NCI-H2107 treated with DMSO at 0.1 percent for 48 hours (cell line): ENCODE data around the gene MEA1.

ENCODE experiments used
- DNase-seq: peaks from one replicate; lab custom pipeline; 2025; ENCODE audit not compliant: unreplicated experiment; lab: John Stamatoyannopoulos, UW

The MEA1 gene

DNA sequence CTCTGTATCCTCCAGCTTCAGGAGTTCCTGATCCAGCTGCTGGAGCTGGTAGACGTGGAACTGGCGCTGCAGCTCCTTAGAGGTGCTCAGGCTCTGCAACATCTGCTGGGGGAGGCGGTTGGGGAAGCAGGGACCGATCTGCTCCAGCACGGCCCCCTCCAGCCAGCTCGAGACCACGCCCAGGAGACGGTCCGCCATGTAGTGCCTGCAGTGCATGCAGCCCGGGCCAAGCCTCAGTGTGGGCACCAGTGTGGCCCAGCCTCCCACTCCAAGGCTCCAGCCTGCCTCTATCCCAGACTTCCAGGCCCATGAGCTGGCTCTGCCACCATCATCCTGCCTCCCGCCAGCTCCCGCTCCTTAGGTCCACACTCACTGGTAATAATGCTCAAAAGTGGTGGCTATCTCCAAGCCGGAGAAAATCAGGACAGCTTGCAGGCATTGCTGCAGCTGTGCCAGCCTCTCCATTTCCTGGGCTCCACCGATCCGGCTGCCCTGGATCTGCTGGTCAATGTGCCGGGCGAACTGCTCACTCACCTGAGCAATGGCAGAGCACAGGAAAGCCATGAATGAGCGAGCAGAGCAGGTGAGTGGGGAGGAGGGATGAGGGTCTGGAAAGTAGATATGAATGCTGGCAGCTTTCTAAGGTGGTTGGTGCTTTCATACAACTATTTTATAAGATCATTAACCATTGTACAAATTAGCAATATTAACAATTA, 27.0 kb upstream of the MEA1 start:
- DNase-seq: no peak

DNA sequence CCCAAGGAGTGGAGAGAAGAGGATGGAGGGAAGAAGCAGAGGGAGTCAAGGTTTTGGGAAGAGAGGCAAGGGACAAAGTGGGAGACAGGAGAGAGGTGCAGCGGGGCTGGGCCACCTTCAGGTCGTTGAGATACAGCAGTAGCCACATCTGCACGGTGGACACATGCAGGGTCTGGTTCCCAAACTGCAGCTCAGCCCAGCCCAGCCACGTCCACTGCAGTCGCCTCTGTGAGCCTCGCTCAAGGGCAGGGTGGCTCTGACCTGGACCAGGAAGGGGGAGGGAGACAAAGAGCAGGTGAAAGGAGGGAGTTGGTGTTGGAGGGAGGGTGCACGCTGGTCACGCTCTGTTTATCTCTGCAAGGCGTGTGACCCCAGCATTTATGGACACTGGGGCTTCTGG, 25.0 kb upstream of the MEA1 start:
- DNase-seq: no peak

DNA sequence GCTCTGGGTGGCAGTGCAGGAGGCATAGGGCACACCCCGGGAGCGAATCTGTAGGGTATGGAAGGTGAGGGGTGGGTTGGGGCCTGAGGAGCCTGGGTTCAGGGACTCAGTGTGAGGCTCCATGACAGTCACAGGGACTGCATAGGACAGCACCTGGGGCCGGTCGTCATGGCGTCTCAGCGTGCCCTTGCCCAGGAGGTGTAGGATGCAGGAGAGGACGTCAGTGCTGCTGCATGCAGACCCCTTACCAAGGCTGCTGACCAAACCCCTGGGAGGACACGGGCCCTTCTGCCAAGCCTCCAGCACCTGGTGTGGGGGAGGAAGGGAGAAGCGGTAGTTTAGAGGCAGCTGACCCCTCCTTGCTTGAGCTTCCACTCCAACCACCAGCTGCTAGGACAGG, 24.0 kb upstream of the MEA1 start:
- no peak for DNase-seq

DNA sequence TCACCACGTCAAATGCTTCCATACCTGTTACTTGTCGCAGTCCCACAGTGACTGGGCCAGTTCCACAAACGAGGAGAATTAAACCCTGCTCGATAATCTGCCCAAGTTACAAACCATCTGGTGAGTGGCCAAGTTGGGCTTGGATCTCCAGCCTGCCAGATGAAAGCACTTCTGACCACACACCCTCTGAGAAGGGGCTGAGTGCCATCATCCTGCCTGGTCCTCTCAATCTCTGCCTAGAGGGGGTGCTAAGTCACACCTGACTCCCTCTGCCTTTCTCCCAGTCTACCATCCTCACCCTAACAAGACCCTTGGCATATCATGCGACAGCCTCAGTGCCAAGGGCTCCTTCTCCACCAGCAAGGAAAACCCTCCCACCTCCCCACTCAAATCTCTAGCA, 23.5 kb upstream of the MEA1 start:
- no peak for DNase-seq

DNA sequence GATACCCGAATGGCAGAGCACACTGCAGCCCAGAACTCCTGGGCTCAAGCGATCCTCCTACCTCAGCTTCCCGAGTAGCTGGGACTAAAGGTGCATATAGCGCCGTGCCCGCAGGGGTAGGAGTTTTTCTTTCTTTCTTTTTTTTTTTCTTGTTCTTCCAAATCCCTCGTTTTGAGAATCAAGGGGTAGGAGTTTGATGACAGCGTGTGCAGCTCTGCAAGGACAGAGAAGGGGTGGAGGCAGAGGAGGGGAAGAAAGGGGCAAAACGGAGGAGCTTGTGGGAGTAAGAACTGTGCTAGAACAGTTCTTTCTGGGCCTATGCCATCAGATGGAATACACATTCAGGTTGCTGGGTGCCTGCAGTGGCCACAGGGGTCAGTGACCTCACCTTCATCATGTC, 23.0 kb upstream of the MEA1 start:
- DNase-seq: no peak

DNA sequence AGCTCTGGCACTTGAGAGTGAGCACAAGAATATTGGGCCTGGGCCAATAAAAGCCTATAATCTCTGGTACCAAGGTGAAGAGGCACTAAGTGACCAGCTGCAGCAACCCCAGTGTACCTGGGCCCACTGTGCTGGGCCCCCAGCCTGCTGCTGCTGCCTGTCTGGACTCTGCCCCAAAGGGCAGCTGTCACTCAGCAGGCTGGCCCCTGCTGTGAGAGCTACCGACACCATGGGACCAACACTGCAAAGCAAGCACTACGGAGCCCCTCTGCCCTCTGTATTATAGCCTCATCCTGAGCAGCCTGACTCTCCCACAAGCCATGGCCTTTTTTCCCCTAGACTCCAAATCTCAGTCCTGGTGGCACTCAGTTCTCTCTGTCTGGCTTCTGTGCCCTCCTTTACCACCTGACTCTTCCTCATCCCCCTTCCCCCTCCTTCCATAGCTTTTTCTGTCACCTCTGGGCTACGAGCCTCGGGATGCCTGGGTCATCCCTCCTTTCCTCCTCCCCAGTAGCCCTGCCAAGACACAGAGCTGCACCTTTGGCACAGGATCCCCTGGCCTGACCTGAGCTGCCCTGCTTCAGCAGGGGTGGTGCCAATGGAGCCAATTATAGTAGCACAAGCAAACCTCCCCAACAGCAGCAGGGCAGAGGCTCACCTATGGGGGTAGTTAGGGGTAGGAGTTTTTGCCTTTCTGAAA, 21.9 kb upstream of the MEA1 start:
- DNase-seq: no peak

DNA sequence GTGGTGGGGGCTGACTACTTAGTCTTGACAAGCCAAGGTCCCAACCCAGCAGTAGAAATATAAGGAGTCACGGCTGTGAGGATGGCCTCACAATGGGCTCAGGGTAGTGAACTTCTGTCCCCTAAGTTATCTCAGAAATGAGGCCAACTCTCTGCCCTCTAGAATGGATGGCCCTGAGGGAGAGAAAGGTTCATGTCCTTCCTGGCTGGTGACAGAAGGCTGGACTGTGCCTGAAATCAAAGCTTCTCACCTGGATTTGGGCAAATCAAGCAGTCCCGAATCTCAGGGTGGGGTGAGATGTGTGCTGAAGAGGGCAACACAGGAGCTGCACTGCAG, 20.4 kb upstream of the MEA1 start:
- DNase-seq: no peak

DNA sequence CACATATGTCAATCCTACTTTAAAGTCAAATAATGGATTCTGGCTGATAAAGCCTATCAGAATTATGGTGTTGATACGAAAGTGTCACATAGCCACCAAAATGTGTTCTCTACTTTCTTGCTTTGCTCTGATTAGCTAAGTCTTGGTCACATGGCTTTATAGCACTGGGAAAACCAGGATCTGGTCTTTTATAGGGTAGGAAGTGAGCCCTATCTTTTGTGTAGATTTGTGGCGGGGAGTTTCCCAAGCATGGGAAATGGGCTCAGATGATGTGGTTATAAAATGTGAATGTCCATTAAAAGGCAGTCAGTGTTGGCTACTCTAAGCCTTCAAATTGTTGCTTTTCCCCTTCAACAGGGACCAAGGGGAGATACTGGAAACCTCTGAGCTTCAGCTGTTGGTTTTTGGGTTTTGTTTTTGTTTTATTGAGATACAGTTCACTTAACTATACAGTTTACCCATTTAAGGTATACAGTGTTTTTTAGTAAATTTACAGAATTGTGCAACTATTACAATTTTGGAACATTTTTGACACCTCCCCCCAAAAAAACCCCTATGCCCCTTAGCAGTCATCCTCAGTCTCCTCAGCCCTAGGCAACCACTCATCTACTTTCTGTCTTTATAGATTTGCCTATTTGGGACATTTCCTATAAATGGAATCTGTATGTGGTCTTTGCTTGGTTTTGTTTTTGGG, 19.9 kb upstream of the MEA1 start:
- DNase-seq: no peak

DNA sequence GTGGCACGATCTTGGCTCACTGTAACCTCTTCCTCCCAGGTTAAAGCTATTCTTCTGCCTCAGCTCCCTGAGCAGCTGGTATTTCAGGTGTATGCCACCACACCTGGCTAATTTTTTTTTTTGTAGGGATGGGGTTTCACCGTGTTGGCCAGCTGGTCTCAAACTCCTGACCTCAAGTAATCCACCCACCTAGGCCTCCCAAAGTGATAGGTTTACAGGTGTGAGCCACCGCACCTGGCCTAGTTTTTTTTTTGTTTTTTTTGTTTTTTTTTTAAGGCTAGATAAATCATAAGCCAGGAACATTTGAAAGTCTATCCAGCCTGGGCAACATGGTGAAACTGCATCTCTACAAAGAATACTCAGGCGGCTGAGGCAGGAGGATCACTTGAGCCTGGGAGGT, 18.6 kb upstream of the MEA1 start:
- DNase-seq: no peak

DNA sequence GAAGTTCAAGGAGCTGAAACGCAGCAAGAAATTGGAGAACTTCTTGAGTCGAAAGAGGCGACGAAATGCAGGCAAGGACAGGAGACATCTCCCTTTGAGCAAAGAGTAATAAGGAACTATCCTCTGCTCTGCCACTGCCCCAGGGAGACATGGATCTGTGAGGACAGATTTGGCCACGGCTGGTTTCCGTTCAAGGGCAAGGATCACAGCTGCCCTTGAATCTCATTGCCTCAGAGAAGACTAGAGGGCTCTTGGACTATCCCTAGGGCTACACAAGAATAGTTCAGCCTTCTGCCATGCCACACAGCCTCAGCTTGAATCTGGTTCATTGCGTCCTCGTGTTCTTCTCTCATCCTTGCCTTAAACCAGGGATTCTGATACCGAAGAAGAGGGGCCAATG, 15.4 kb upstream of the MEA1 start:
- DNase-seq: no peak

DNA sequence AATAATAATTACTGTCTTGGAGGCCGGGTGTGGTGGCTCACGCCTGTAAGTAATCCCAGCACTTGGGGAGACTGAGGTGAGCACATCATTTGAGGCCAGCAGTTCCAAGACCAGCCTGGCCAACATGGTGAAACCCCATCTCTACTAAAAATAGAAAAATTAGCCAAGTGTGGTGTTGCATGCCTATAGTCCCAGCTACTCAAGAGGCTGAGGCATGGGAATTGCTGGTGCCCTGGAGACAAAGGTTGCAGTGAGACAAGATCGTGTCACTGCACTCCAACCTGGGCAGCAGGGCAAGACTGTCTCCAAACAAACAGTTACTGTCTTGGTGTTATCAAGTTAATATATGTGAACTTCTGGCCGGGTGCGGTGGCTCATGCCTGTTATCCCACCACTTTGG, 12.6 kb upstream of the MEA1 start:
- DNase-seq: no peak

DNA sequence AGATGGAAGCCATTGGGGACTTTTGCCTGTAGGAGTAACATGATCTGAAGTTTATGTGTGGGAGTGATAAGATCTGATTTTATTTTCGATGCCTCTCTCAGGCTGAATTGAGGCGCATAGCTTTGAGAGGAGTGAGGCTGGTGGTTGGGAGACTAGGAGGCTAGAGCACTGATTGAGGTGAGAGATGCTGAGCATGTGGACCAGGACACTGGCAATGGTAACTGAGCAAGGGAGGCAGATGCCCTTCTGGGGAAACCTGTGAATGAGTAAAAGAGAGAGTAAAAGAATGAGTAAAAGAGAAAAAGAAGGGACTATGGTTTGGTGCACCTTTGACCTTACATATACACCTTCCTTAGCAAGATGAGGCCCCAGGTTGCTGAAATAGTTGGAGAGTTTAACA, 10.7 kb upstream of the MEA1 start:
- no peak for DNase-seq

DNA sequence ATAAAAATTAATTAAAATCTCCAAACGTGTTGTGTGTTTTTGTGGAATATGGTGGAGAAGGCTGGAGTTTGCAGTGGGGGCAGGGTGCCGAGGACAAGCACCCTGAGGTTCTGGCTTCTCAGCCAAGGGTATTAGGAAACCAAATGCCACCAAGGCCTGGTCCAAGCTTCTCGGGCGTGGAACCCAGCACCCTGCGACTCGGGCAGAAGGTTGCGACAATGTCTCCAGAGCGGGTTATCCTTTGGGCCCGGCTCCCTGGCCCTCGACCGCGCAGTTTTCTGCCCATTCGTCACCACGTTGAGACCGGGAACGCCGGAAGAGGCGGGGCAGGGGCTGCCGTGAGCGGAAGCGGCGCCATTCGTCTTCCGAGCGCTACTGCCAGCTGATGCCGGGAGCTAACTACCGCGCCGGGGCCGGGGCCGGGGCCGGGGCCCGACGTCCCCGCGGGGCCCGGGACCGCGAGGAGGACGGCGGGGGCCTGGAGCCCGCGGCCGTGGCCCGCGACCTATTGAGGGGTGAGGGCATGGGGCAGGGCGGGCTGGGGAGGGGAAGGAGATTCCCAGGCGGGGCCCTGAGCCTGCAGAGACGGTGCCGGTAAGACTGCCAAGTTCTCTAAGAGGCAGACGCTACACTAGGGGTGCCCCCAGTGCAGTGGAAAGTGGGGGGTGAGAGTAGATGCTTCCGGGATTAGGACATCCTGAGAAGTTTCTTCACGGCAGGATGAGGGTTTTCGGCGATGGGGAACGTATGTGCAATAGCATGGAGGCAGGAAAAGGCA, 7.7 kb upstream of the MEA1 start, which contains the start of gene RRP36:
Gene RRP36, plus strand, starts transcription at position 354 of the 778 bp plus-strand sequence. Its CDS starts 32 bp downstream, at position 386.
- peak; percentile 27 for DNase-seq

DNA sequence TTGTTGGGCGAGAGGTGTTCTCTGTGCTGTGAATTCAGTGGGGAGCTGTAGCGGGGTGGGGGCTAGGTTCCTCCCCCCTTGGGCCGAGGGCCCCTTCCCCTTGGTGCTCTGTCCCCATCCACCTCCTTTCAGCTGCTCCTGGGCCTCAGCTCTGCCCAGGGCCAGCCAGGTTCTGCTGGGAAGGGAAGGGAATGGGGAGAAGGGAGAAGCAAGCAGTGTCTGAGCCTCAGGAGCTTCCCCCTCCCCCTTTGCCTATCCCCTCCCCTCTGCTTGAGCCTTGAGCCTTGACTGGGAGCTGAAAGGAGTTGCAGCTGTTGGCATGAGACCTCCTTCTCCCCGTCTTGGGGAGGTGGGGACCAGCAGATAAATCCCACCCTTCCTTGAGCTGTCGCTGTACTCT, 7.1 kb upstream of the MEA1 start:
- DNase-seq: no peak

DNA sequence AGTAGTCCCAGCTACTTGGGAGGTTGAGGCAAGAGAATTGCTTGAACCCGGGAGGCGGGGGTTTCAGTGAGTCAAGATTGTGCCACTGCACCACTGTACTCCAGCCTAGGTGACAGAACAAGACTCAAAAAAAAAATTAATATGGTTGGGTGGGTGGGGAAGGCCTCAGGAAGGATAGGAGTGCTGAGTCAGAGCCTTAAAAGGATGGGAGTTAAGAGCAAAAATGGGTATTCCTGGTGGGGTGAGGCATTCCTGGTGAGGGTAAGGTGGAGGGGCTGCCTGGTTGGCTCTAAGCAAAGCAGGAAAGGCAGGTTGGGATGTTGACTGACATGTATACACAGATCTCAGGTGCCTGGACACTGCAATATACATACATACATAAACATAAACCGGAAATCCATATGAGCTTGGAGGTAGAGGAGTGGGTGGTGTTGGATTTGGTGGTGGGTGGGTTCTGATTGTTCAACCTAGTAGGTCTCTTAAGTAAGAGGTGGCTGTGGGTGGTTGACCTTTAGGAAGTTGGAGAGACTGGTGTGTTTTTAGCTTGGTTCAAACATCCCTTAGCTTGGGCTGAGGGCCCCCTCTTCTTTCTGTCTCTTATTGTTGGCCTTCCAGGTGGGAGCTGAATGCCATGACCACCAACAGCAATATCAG, 6.4 kb upstream of the MEA1 start:
- DNase-seq: no peak

DNA sequence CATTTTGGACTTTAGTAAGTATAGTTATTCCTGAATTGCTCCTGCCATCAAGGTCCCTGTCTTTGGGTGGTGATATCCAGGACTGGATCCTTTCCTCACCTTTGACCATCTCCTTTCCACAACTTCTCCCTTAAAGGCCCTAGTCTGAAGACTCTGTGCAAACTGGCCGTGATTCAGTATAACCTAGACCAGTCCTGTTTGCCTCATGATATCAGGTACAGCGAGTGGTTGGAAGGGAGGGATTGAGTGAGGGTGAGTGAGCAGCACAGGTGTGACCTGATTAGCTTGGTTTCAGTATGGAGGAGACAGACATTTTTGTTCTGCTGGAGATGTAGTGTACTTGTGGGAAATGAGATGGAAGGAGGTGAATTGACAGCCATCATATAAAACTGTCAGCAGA, 5.4 kb upstream of the MEA1 start:
- DNase-seq: no peak

DNA sequence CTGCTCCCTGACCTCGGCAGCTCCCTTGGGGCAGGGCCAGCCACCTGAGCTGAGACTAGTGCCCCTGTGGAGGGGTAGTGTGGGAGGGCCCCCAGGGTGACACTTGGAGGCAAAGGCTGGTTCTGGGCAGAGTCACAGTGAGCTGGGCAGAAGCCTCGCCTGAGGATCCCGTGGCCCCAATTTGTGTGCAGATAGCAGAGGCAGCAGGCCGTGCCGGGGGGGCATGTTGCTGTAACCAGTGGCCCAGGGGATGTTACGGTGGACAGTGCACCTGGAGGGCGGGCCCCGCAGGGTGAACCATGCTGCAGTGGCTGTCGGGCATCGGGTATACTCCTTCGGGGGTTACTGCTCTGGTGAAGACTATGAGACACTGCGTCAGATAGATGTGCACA, 3.2 kb upstream of the MEA1 start:
- DNase-seq: no peak

DNA sequence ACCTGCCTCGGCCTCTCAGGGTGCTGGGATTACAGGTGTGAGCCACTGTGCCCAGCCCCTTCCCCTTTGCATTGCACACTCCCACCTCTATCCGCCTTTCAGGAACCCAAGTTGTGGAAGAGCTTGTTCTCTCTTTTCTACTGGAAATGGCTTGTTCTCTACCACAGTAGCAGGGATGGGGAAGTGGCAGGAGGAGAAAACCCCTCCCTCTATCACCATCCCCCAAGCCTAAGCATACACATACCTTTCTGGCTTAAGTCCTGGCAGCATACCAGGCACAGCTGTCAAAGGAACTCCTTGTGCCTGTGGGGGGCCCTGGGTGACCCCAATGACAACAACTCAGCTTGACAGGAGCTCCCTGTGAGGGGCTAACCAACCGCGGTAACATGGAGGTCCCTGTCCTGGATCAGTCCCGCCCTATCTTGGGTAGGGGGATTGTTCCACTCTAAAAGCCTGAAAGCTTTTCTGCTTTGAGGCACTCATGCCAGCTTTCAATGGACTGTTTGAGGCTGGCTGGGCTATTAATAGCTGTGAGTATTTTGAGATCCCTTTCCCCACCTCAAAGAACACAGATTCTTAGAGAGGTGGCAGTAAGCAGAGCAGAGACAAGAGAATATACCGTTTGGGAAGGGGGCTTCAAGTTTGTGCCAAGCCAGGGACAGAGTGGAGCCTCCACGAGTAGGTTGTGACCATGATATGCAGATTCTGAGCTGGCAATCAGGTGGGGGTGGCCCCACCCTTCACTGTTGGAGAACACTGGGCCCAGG, 2.6 kb upstream of the MEA1 start:
- DNase-seq: no peak

DNA sequence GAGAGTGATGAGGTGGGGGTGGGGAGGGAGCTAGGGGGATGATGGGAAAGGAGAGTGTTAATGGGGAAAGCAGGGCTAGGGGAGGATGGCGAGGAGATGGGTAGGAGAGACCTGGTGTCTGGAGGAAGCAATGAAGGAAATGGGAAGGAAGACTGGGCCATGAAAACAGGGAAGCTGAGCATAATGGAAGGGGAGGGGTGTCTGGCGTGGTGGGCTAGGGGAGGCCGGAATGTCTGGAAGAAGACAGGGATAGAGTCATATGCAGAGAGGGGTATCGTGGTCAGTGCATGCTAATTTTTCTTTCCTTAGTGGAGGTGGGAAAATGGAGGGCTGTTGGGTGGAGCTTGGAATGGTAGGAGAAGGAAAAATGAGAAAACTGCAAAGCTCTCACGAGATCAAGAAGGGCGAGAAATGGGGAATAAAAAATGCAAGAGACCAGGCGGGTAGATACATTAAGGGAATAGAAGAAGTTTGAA, 726 bp upstream of the MEA1 start:
- no peak for DNase-seq
